Heart left ventricle (tissue), 16 donors: ENCODE results near the gene AMY2B. TPM values are rescaled to one million over a fixed set of nuclear protein-coding genes. Genes with fewer than 3 reads are reported as not detected.
"Not testable (repeated sequence)": the region's sequence is repeated elsewhere in the genome, so short reads cannot be mapped to it uniquely, and the experiment has no call there.

Experiments used
- ATAC-seq, 4 donors: fragments of 200-7000 bp; cut with Tn5 transposase; one replicate each; pipeline ENCODE4 v1.9.1; 2020 to 2022; ENCODE audit warnings: moderate library complexity in 4 of 4, mild to moderate bottlenecking in 3 of 4, moderate number of reproducible peaks in 1 of 4
- DNase-seq, 5 donors: peaks; one replicate each; pipeline ENCODE4 v3.0.0-alpha.2; 2020
- H3K27ac ChIP-seq, 12 donors: fragments of 200-600 bp; sonication (generic) in 4 of 12; one replicate each; pipeline versions ENCODE4 v1.5.0 to v1.8.0; 2016 to 2022; ENCODE audit warnings: mild to moderate bottlenecking in 2 of 12
- H3K27me3 ChIP-seq, 9 donors: fragments of 200-600 bp; sonication (generic) in 2 of 9; one replicate each; pipeline versions ENCODE4 v1.5.1 to v1.8.0; 2016 to 2022; ENCODE audit warnings: mild to moderate bottlenecking in 3 of 9
- H3K36me3 ChIP-seq, 9 donors: fragments of 200-600 bp; sonication (generic) in 2 of 9; one replicate each; pipeline versions ENCODE4 v1.5.0 to v1.8.0; 2018 to 2022; ENCODE audit warnings: mild to moderate bottlenecking in 2 of 9
- H3K4me1 ChIP-seq, 12 donors: fragments of 200-600 bp; sonication (generic) in 4 of 12; one replicate each; pipeline versions ENCODE4 v1.5.0 to v1.8.0; 2016 to 2022; ENCODE audit warnings: mild to moderate bottlenecking in 3 of 12
- H3K4me3 ChIP-seq, 12 donors: fragments of 200-600 bp; sonication (generic) in 4 of 12; one replicate each; pipeline versions ENCODE4 v1.5.0 to v1.8.0; 2017 to 2022; ENCODE audit warnings: mild to moderate bottlenecking in 9 of 12, moderate library complexity in 4 of 12
- H3K9me3 ChIP-seq, 12 donors: fragments of 200-600 bp; sonication (generic) in 4 of 12; one replicate each; pipeline versions ENCODE4 v1.5.0 to v1.8.0; 2016 to 2022; ENCODE audit warnings: mild to moderate bottlenecking in 1 of 12
- CTCF ChIP-seq, 12 donors: fragments of 200-600 bp; sonication (generic) in 4 of 12; IDR thresholded peaks; one replicate each; pipeline versions ENCODE4 v1.5.0 to v1.8.0; 2018 to 2022; ENCODE audit warnings: antibody characterized with exemption in 12 of 12, mild to moderate bottlenecking in 5 of 12
- POLR2A ChIP-seq, 2 donors: fragments of 450-650 bp; IDR thresholded peaks; one replicate each; pipeline ENCODE4 v1.6.1; 2017; ENCODE audit warnings: antibody characterized with exemption in 2 of 2, mild to moderate bottlenecking in 2 of 2, moderate library complexity in 2 of 2
- WGBS, 4 donors: extraction: QIAGEN DNeasy Blood & Tissue Kit in 2 of 4; methylation state at CpG; one replicate each; pipeline versions ENCODE4 v1.1.5 to v1.1.7; 2013 to 2018; 5-methylcytosine and 5-hydroxymethylcytosine counted together
- intact Hi-C, 10 donors: fragments of 100-400 bp; cut with DNase I; formaldehyde crosslinking; loops; one replicate each; pipeline versions ENCODE4 v1.11.1 to v1.14.2; 2022
- polyA plus RNA-seq, 2 donors: library from polyadenylated mRNA; stranded (reverse); fragments of 200-250 nt; gene quantifications; one replicate each; pipeline ENCODE4 v1.2.3, GENCODE V29; 2013
- total RNA-seq, 9 donors: library from RNA; depleted of rRNA in 2 of 9; stranded (reverse); fragments of >200 nt in 2 of 9; fragmentation: NEBNext Ultra II Directional in 3 of 9; extraction: Animal tissue kit (Norgen Biotek cat#: 25700) in 3 of 9; gene quantifications; one replicate each; pipeline versions ENCODE4 v1.1.0 to v1.2.4, GENCODE V29; 2016 to 2023
- donor health status: ischemic (EF 13 %, LVEDD 7.1; RV severe dilation, severe dysfunction).
- donor health status: healthy with polysubstance abuse.
- donor health status: DM: no; HTN: yes; CAD: no.
- donor health status: DM: no; HTN: no; CAD: no.
- donor health status: ischemic (EF 25% LVEDD 6.9; RV normal size, moderate dysfunction).
- donor health status: ischemic (EF 25% LVEDD 5.7; RV mildly dilated, moderate dysfunction).
- donor health status: healthy.
- donor health status: DM: yes; HTN: yes; CAD: no.
- donor health status: ischemic (EF 35%, LVEDD 5.7; RV mildly dilated, moderate dysfunction).
- donor health status: nonischemic (EF 11% LVEDD 7.7; RV severe dilation, severe dysfunction).
- donor health status: DM: yes; HTN: yes; CAD: no.
- donor health status: PGD.
- donor health status: ischemic (EF 29% LVEDD 5.4; RV normal size, mild dysfunction).
- donor health status: nonischemic (EF 23%, LVEDD 6.1; RV moderate dilation, normal function).

The AMY2B gene
- total and polyA plus RNA-seq, 11 donors = 4.4 to 33.4 (median 22.6) TPM

GRCh38 chr1:103546496-103546895 is 24.9 kb upstream of the AMY2B start:
- WGBS, 4 donors = 94 to 97% (median 95%) methylated on average over 1 of the region's 1 CpG
- ATAC-seq = no peak
- intact Hi-C loops = no loop called here
- TF ChIP-seq CTCF (IDR thresholded peaks at IDR 0.05) (no peak), POLR2A (IDR thresholded peaks at IDR 0.05) (no peak)
- no peaks in the 10 kb centered on the region for H3K4me1 ChIP-seq
- H3K4me3 ChIP-seq = no peak overlapping the region
- H3K27me3 ChIP-seq = no peaks in the 10 kb centered on the region
- H3K27ac ChIP-seq = no peak overlapping the region
- no peaks in the 10 kb centered on the region for H3K9me3 ChIP-seq
- peaks cover 0 to 100% (median 99%) of the 10 kb centered on the region in 9 donors for H3K36me3 ChIP-seq
- no peak for DNase-seq

GRCh38 chr1:103547840-103548239 is 23.5 kb upstream of the AMY2B start:
- no peaks in the 10 kb centered on the region for H3K27me3 ChIP-seq
- DNase-seq (no peak), ATAC-seq (peak in 1 of 4 donors; percentile 50)
- peaks cover 0 to 100% (median 99%) of the 10 kb centered on the region in 9 donors for H3K36me3 ChIP-seq
- no peak for TF ChIP-seq CTCF (IDR thresholded peaks at IDR 0.05)
- no peak for TF ChIP-seq POLR2A (IDR thresholded peaks at IDR 0.05)
- intact Hi-C loops = no loop called here
- H3K27ac ChIP-seq = no peak overlapping the region
- H3K9me3 ChIP-seq = no peaks in the 10 kb centered on the region
- no peak overlapping the region for H3K4me3 ChIP-seq
- no peaks in the 10 kb centered on the region for H3K4me1 ChIP-seq
- WGBS, 4 donors = 77 to 87% (median 83%) methylated on average over 3 of the region's 3 CpGs

- no peak for ATAC-seq
- Histone ChIP-seq H3K4me3 (no peak overlapping the region), H3K4me1 (peaks cover 0 to 29% (median 8%) of the 10 kb centered on the region in 12 donors), H3K9me3 (no peaks in the 10 kb centered on the region), H3K27me3 (no peaks in the 10 kb centered on the region), H3K27ac (no peak overlapping the region), H3K36me3 (peaks cover 0 to 25% (median 17%) of the 10 kb centered on the region in 9 donors)
- no peak for DNase-seq
- no peak for TF ChIP-seq CTCF (IDR thresholded peaks at IDR 0.05)
- TF ChIP-seq POLR2A (IDR thresholded peaks at IDR 0.05) = no peak
- intact Hi-C loops = no loop called here
Measured at GRCh38 chr1:103560427-103560826, 11.0 kb upstream of the AMY2B start.

GRCh38 chr1:103561124-103561523 is 10.3 kb upstream of the AMY2B start:
- ATAC-seq, H3K27me3 ChIP-seq, intact Hi-C loops, H3K9me3 ChIP-seq, DNase-seq: not testable (repeated sequence)
- H3K27ac ChIP-seq = peak overlapping the region in 3 of 12 donors; percentile 46 to 85 (median 62)
- H3K36me3 ChIP-seq = peaks cover 0 to 21% (median 10%) of the 10 kb centered on the region in 9 donors
- WGBS, 4 donors = 77 to 94% (median 82%) methylated on average over 3 of the region's 3 CpGs
- H3K4me3 ChIP-seq = peak overlapping the region in 1 of 12 donors; percentile 30
- H3K4me1 ChIP-seq = peaks cover 0 to 29% (median 8%) of the 10 kb centered on the region in 12 donors
